Esophagus muscularis mucosa (tissue), 4 donors: Measurements from ENCODE around the gene ATP10D.

Source experiments
- CTCF ChIP-seq, 3 experiments: fragments of 200-600 bp in 2 of 3; fragments of 450-650 bp in 1 of 3; sonication (generic) in 2 of 3; IDR thresholded peaks; one replicate each; pipeline ENCODE4 v1.5.1; 2017 to 2019; ENCODE audit warnings: antibody characterized with exemption in 3 of 3, mild to moderate bottlenecking in 2 of 3, moderate library complexity in 1 of 3
- EP300 ChIP-seq: sonication (generic); formaldehyde crosslinking; IDR thresholded peaks from one replicate; pipeline ENCODE4 v1.6.1; 2017; ENCODE audit warnings: antibody characterized with exemption
- POLR2A ChIP-seq: fragments of 450-650 bp; IDR thresholded peaks from one replicate; pipeline ENCODE4 v1.6.1; 2017; ENCODE audit warnings: antibody characterized with exemption, moderate library complexity, mild to moderate bottlenecking, low read depth

GRCh38 chr4:47631161-47631560 lies 146.1 kb downstream of the ATP10D start:
- TF ChIP-seq CTCF (IDR thresholded peaks at IDR 0.05) (no peak), EP300 (no peak), POLR2A (no peak)
